Measurements from ENCODE around the gene KIF22.
"Not testable (repeated sequence)": the region's sequence is repeated elsewhere in the genome, so short reads cannot be mapped to it uniquely, and the experiment has no call there.

KIF22 gene

GRCh38 chr16:29790183-29790948 lies at the start of gene KIF22:
Gene KIF22, plus strand, starts transcription at chr16:29790751. Its CDS starts 9 bp downstream, at chr16:29790760.
- peak within 1 kb of the TSS; percentile 98 for H3K27ac Mint-ChIP-seq
- ATAC-seq (replicated peaks) (peak; percentile 96), DNase-seq (peak; percentile 99)
- H3K4me1 Mint-ChIP-seq = peaks cover 22 to 45% of the 10 kb centered on the region in 2 donors
- peak within 1 kb of the TSS; percentile 97 for H3K4me3 Mint-ChIP-seq
- H3K36me3 Mint-ChIP-seq = peaks cover 10 to 14% of the 10 kb centered on the region in 2 donors
- no peaks in the 10 kb centered on the region for H3K27me3 Mint-ChIP-seq
- no peaks in the 10 kb centered on the region for H3K9me3 Mint-ChIP-seq

GRCh38 chr16:29742683-29743275 lies 47.8 kb upstream of the KIF22 start:
- no peaks in the 10 kb centered on the region for H3K27me3 Mint-ChIP-seq
- no peak for ATAC-seq (replicated peaks)
- H3K9me3 Mint-ChIP-seq = peaks cover 0 to 3% of the 10 kb centered on the region in 2 donors

DNA sequence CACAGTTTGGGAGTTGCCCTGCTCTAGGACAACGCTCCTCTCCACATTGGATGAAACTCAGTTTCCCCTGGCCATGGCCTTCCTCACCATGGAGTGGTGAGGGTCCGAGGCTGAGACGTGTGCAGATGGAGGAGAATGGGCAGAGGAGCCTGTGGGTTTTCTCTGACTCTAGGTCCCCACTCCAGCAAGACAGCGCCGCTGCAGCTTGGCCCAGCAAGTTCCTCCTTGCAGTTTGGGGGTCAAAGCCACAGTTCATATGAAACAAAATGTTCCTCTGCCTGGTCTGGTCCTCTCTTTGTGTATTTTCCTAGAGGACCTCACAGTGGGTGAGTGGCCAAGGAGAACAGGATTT lies 47.1 kb upstream of the KIF22 start:
- peak overlapping the region; percentile 62 for H3K27ac Mint-ChIP-seq
- DNase-seq (no peak), ATAC-seq (replicated peaks) (no peak)
- peaks cover 50 to 78% of the 10 kb centered on the region in 2 donors for H3K4me1 Mint-ChIP-seq
- H3K9me3 Mint-ChIP-seq = peaks cover 0 to 3% of the 10 kb centered on the region in 2 donors
- no peaks in the 10 kb centered on the region for H3K27me3 Mint-ChIP-seq
- peaks cover 17 to 23% of the 10 kb centered on the region in 2 donors for H3K36me3 Mint-ChIP-seq
- peak overlapping the region in 1 of 2 donors; percentile 19 for H3K4me3 Mint-ChIP-seq

More at GRCh38 chr16:29742683-29743275, 47.8 kb upstream of the KIF22 start:
- H3K4me1 Mint-ChIP-seq = peaks cover 57 to 85% of the 10 kb centered on the region in 2 donors
- no peak for DNase-seq
- no peak overlapping the region for H3K4me3 Mint-ChIP-seq
- peaks cover 17 to 20% of the 10 kb centered on the region in 2 donors for H3K36me3 Mint-ChIP-seq
- no peak overlapping the region for H3K27ac Mint-ChIP-seq

DNA sequence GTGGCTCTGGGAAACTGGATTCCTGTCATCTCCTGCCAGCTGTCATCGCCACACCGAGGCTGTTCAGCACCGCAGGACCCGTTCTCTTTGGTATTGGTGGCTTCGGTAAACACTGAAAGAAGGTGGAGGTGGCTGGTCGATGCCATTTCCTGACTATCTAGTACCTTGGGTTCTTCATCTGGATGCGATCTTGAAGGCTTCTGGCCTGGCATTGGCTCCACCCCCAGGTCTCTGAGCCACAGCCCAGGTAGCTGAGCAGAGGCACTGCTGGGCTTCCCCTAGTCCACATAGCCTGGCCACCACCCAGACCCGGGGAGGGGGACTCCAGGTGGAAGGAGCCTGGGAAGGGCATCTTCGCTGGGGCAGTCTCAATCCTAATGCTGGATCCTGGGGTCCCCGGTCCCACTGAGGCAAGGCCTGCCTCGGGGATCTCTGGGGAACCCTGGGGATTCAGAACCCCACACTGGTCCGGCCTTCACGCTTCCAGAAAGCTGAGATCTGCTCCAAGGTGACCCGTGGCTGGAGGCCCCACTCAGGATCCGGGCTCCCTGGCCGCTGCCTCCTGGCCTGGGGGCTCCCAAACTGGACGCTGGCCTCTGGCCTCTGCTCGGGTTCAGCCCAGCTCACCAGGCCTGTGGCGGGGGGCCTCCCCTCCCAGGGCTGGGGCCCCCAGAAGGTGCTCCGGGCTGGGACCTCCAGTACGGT lies 46.6 kb upstream of the KIF22 start:
- peak overlapping the region; percentile 95 to 97 for H3K4me3 Mint-ChIP-seq
- ATAC-seq (replicated peaks) = no peak
- no peaks in the 10 kb centered on the region for H3K27me3 Mint-ChIP-seq
- peaks cover 47 to 73% of the 10 kb centered on the region in 2 donors for H3K4me1 Mint-ChIP-seq
- peaks cover 0 to 4% of the 10 kb centered on the region in 2 donors for H3K9me3 Mint-ChIP-seq
- H3K27ac Mint-ChIP-seq = peak overlapping the region; percentile 62
- DNase-seq = no peak
- peaks cover 20 to 23% of the 10 kb centered on the region in 2 donors for H3K36me3 Mint-ChIP-seq

GRCh38 chr16:29744541-29745101 lies 45.9 kb upstream of the KIF22 start:
- Mint-ChIP-seq H3K27ac (peak overlapping the region; percentile 99), H3K27me3 (no peaks in the 10 kb centered on the region), H3K4me1 (peaks cover 45 to 66% of the 10 kb centered on the region in 2 donors), H3K36me3 (peaks cover 21 to 23% of the 10 kb centered on the region in 2 donors), H3K9me3 (peaks cover 0 to 5% of the 10 kb centered on the region in 2 donors), H3K4me3 (peak overlapping the region; percentile 95 to 97)
- DNase-seq (no peak), ATAC-seq (replicated peaks) (no peak)

DNA sequence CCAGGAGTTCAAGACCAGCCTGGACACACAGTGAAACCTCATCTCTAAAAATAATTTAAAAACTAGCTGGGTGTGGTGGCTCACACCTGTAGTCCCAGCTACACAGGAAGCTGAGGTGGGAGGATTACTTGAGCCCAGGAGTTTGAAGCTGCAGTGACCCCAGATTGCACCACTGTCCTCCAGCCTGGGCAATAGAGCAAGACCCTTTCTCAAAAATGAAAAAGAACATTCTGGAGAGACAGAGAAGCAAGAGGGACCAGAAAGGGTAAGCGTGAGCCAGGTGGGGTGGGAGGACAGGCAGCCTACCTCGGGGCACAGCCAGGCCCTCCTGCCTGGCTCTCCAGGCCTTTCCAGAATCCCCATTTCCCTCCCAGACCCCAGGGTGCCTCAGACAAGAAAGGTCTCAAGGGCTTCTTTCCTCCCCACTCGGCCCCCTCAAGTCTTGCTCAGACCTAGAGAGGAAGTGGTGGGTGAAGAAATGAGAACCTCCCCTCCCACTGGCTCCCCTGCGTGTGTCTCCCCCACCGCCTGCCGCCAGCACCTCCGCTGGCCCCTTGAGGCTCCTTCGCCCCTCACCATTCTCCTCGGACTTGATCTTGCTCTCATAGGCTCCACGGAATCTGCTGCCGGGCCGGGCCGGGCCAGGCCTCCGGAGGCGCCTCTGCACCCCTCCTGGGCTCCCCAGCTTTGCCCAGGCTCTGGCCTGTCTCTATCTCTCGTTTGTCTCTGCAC lies 45.3 kb upstream of the KIF22 start:
- Mint-ChIP-seq H3K9me3 (peaks cover 0 to 1% of the 10 kb centered on the region in 2 donors), H3K4me1 (peaks cover 41 to 60% of the 10 kb centered on the region in 2 donors), H3K4me3 (peak overlapping the region; percentile 95 to 97), H3K27me3 (no peaks in the 10 kb centered on the region), H3K27ac (peak overlapping the region; percentile 99), H3K36me3 (peaks cover 21 to 23% of the 10 kb centered on the region in 2 donors)
- peak; percentile 84 to 85 for ATAC-seq (replicated peaks)
- peak; percentile 49 for DNase-seq

DNA sequence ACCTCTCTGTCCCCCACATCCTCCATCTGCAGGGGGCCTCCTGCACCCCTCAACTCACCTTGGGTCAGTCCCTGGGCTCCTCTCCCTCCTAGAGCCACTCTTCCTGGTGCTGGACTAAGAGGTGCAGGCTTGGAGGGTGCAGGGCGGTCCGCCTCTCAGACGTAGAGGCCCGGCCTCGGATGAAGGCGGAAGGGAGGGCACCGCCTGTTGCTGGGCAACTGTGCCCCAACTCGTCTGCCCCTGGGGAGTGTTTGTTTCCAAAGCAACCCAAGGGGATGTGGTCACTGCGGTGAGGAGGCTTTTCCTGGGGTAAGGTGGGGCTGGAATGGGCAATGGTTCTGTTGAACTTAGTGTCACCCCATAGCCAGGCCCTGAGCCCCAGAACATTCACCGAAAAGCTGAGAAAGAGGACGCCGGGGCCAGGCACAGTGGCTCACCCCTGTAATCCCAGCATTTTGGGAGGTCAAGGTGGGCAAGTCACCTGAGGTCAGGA lies 44.7 kb upstream of the KIF22 start, which contains the start of gene C16orf54:
TSS of gene C16orf54 (minus strand) at position 138 of the 493 bp plus-strand sequence. CDS start 1,039 bp downstream, outside the sequence.
- ATAC-seq (replicated peaks) = peak; percentile 91 to 92
- peaks cover 21 to 23% of the 10 kb centered on the region in 2 donors for H3K36me3 Mint-ChIP-seq
- H3K27me3 Mint-ChIP-seq = no peaks in the 10 kb centered on the region

GRCh38 chr16:29746518-29746917 lies 44.0 kb upstream of the KIF22 start:
- H3K27me3 Mint-ChIP-seq; H3K9me3 Mint-ChIP-seq; DNase-seq; ATAC-seq (replicated peaks): not testable (repeated sequence)
- Mint-ChIP-seq H3K36me3 (peaks cover 20 to 22% of the 10 kb centered on the region in 2 donors), H3K4me1 (peaks cover 31 to 47% of the 10 kb centered on the region in 2 donors), H3K27ac (peak overlapping the region; percentile 99), H3K4me3 (peak overlapping the region; percentile 95 to 97)

More for the DNA sequence above, 44.7 kb upstream of the KIF22 start, which contains the start of gene C16orf54:
- Mint-ChIP-seq H3K27ac (peak within 1 kb of the TSS; percentile 99), H3K4me1 (peaks cover 37 to 53% of the 10 kb centered on the region in 2 donors), H3K4me3 (peak within 1 kb of the TSS; percentile 95 to 97), H3K9me3 (peaks cover 0 to 1% of the 10 kb centered on the region in 2 donors)
- peak; percentile 89 for DNase-seq

DNA sequence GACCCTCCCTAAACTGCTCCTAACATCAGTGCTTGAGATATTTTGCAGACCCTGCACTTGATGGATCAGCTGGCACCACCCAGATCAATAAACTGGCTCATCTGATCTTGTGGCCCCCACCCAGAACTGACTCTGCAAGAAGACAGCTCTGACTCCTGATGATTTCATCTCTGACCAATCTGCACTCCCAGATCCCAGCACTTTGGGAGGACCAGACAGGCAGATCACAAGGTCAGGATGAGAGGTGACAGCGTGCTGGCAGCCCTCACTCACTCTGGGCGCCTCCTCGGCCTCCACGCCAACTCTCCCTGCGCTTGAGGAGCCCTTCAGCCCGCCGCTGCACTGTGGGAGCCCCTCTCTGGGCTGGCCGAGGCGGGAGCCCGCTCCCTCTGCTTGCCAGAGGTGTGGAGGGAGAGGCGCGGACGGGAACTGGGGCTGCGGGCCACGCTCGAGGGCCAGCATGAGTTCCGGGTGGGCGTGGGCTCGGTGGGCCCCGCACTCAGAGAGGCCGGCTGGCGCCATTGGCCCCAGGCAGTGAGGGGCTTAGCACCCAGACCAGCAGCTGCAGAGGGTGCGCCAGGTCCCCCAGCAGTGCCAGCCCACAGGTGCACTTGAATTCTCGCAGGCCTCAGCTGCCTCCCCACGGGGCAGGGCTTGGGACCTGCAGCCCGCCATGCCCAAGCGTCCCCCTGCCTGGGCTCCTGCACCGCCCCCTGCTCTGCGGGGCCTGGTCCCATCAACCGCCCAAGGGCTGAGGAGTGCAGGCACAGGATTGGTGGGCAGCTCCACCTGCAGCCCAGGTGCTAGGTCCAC lies 42.4 kb upstream of the KIF22 start:
- Mint-ChIP-seq H3K4me3 (no peak overlapping the region), H3K27me3 (no peaks in the 10 kb centered on the region), H3K27ac (no peak overlapping the region), H3K4me1 (peaks cover 27 to 40% of the 10 kb centered on the region in 2 donors), H3K36me3 (peaks cover 14 to 15% of the 10 kb centered on the region in 2 donors), H3K9me3 (peaks cover 0 to 1% of the 10 kb centered on the region in 2 donors)
- DNase-seq = no peak
- ATAC-seq (replicated peaks) = no peak

DNA sequence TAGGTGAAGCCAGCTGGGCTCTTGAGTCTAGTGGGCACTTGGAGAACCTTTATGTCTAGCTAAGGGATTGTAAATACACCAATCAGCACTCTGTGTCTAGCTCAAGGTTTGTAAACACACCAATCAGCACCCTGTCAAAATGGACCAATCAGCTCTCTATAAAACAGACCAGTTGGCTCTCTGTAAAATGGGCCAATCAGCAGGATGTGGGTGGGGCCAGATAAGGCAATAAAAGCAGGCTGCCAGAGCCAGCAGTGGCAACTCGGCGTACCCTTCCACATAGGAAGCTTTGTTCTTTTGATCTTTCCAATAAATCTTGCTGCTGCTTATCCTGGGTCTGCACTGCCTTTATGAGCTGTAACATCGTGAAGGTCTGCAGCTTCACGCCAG lies 41.8 kb upstream of the KIF22 start:
- not testable (repeated sequence) for ATAC-seq (replicated peaks); H3K27ac Mint-ChIP-seq

GRCh38 chr16:29753516-29753915 lies 37.0 kb upstream of the KIF22 start:
- H3K4me1 Mint-ChIP-seq = peaks cover 2 to 11% of the 10 kb centered on the region in 2 donors
- H3K27me3 Mint-ChIP-seq = no peaks in the 10 kb centered on the region
- H3K36me3 Mint-ChIP-seq = peaks cover 0 to 3% of the 10 kb centered on the region in 2 donors
- H3K27ac Mint-ChIP-seq = peak overlapping the region; percentile 56
- no peak overlapping the region for H3K4me3 Mint-ChIP-seq
- ATAC-seq (replicated peaks) (no peak), DNase-seq (no peak)
- peaks cover 0 to 1% of the 10 kb centered on the region in 2 donors for H3K9me3 Mint-ChIP-seq

More for the DNA sequence above, 41.8 kb upstream of the KIF22 start:
- DNase-seq, H3K4me3 Mint-ChIP-seq, H3K27me3 Mint-ChIP-seq, H3K9me3 Mint-ChIP-seq: not testable (repeated sequence)
- peaks cover 10 to 11% of the 10 kb centered on the region in 2 donors for H3K36me3 Mint-ChIP-seq
- H3K4me1 Mint-ChIP-seq = peaks cover 23 to 34% of the 10 kb centered on the region in 2 donors

DNA sequence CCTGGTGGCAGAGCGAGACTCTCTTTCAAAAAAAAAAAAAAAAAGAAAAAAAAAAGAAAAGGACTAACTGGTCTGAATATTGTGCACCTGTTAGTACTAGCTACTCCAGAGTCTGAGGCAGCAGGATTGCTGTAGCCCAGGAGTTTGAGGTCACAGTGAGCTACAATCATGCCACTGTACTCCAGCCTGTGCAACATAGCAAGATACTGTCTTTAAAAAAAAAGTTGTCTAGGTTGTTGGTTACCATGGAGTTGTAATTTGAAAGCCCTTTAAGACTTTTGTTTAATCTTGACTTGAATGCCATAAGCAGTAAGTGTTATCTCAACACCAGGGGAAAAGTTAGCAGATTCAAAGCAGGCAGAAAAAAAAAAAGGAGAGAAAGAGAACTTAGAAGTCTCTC lies 33.9 kb upstream of the KIF22 start:
- DNase-seq (no peak), ATAC-seq (replicated peaks) (no peak)
- Mint-ChIP-seq H3K27me3 (no peaks in the 10 kb centered on the region), H3K27ac (no peak overlapping the region), H3K36me3 (no peaks in the 10 kb centered on the region), H3K9me3 (no peaks in the 10 kb centered on the region), H3K4me1 (peaks cover 2 to 17% of the 10 kb centered on the region in 2 donors), H3K4me3 (no peak overlapping the region)

Data from stimulated activated naive B cell treated with anti-CD40 and anti-IgM and Interleukin-4, amounts not matched to agents 10 μg/mL and 1 μg/mL and 100 μg/mL, for 72 hours (primary cell).